ENCODE measurements around the gene METTL14.

METTL14 gene

DNA sequence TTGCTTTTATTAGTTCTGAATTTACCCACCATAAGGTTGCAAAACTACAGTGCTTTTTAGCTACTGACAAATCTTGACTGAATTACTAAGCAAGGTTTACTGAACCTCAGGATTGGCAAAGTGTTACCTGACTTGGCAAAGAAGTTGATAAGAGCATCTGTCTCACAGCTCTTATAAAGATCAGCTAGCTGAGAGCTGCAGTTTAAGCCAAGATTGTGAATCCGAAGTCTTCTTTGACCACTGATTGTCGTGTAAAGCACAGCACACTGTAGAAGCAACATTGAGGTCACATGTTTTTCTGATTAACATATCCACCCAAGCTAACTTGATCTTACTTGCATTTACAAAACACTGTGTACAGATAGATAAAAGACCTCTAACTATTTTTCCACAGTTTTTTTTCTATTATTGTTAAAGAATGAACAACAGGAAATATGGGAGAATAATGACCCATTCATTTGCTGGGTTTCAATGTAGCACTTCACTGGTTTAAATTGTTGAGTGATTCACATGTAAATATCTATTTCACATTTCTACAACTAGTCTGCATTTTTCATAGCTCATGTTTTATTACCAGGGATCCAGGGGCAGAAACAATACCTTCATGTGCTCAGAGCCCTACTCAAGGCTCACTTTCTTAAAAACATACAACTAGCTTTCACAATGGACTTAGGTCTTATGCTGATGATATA is 54.0 kb downstream of the METTL14 start:
- Histone ChIP-seq H3K18ac (ENCODE audit: low read length) (no peak overlapping the region), H2BK15ac (ENCODE audit: low read length) (no peak overlapping the region), H3K23ac (ENCODE audit: low read depth, low read length, poor library complexity) (no peak overlapping the region), H3K27me3 (ENCODE audit: control insufficient read depth in 3 of 3, insufficient read depth in 3 of 3, low read depth in 1 of 3, low read length in 3 of 3) (no peaks in the 10 kb centered on the region), H3K79me1 (ENCODE audit: low read depth, low read length) (no peaks in the 10 kb centered on the region), H2BK12ac (ENCODE audit: low read length) (no peak overlapping the region), H3K4me3 (ENCODE audit: low read length in 2 of 2) (no peak overlapping the region), H2BK120ac (ENCODE audit: low read depth, low read length) (no peak overlapping the region), H3K4ac (ENCODE audit: low read length) (no peak overlapping the region), H4K8ac (ENCODE audit: low read depth, low read length) (no peak overlapping the region), H2AK5ac (ENCODE audit: low read depth, low read length) (no peak overlapping the region), H3K9ac (ENCODE audit: low read depth, low read length, poor library complexity) (no peak overlapping the region), H3K36me3 (replicated peaks in 1 of 2; ENCODE audit: control insufficient read depth in 2 of 2, insufficient read depth in 2 of 2, low read length in 2 of 2) (peaks cover 9 to 35% of the 10 kb centered on the region in 2 donors), H4K91ac (ENCODE audit: low read depth, low read length, poor library complexity) (no peak overlapping the region), H3K27ac (replicated peaks; ENCODE audit: low read length) (no peak overlapping the region), H3K14ac (ENCODE audit: low read length) (no peak overlapping the region), H3K4me2 (ENCODE audit: insufficient read depth, low read length, poor library complexity, severe bottlenecking) (no peak overlapping the region), H2AFZ (ENCODE audit: low read length) (no peak overlapping the region), H3K4me1 (ENCODE audit: control insufficient read depth in 2 of 2, insufficient read depth in 1 of 2, low read depth in 1 of 2, low read length in 2 of 2) (peaks cover 0 to 8% of the 10 kb centered on the region in 2 donors), H3K9me3 (replicated peaks in 1 of 2; ENCODE audit: control insufficient read depth in 2 of 2, insufficient read depth in 1 of 2, low read depth in 1 of 2, low read length in 2 of 2) (no peaks in the 10 kb centered on the region), H2BK5ac (ENCODE audit: low read length) (no peak overlapping the region)
- DNase-seq (ENCODE audit: low spot score), result no peak
- no CpG with 5 or more reads among the region's 2 CpGs for WGBS, 2 donors (ENCODE audit: extremely low coverage in 2 of 2, insufficient read length in 2 of 2, insufficient replicate concordance in 1 of 2)

DNA sequence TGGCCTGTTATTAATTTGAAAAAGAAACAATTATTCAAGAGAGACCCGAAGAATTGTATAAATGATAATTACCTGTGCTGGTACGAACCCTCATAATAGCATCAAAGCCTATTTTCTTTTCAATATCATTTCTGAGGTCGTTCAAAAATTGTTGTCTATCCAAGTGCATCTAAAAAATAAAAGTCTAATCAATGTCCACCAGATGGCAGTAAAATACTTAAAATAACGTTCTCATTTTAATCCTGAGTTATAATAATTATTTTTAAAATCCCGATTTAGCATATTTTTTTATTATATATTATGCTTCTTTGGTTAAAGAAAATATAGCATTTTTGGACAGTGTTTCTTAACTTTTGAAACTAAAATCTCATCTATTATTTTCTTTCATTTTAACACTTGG is 55.7 kb downstream of the METTL14 start:
- Histone ChIP-seq H4K91ac (ENCODE audit: low read depth, low read length, poor library complexity) (no peak overlapping the region), H3K14ac (ENCODE audit: low read length) (no peak overlapping the region), H3K9ac (ENCODE audit: low read depth, low read length, poor library complexity) (no peak overlapping the region), H2BK12ac (ENCODE audit: low read length) (no peak overlapping the region), H2BK120ac (ENCODE audit: low read depth, low read length) (no peak overlapping the region), H3K27me3 (ENCODE audit: control insufficient read depth in 3 of 3, insufficient read depth in 3 of 3, low read depth in 1 of 3, low read length in 3 of 3) (no peaks in the 10 kb centered on the region), H3K36me3 (replicated peaks in 1 of 2; ENCODE audit: control insufficient read depth in 2 of 2, insufficient read depth in 2 of 2, low read length in 2 of 2) (peaks cover 12 to 35% of the 10 kb centered on the region in 2 donors), H3K79me1 (ENCODE audit: low read depth, low read length) (no peaks in the 10 kb centered on the region), H3K4me1 (ENCODE audit: control insufficient read depth in 2 of 2, insufficient read depth in 1 of 2, low read depth in 1 of 2, low read length in 2 of 2) (peaks cover 0 to 8% of the 10 kb centered on the region in 2 donors), H3K4me2 (ENCODE audit: insufficient read depth, low read length, poor library complexity, severe bottlenecking) (no peak overlapping the region), H2AK5ac (ENCODE audit: low read depth, low read length) (no peak overlapping the region), H3K4ac (ENCODE audit: low read length) (no peak overlapping the region), H3K23ac (ENCODE audit: low read depth, low read length, poor library complexity) (no peak overlapping the region), H4K8ac (ENCODE audit: low read depth, low read length) (no peak overlapping the region), H2AFZ (ENCODE audit: low read length) (no peak overlapping the region), H2BK15ac (ENCODE audit: low read length) (no peak overlapping the region), H2BK5ac (ENCODE audit: low read length) (no peak overlapping the region), H3K27ac (replicated peaks; ENCODE audit: low read length) (no peak overlapping the region), H3K4me3 (ENCODE audit: low read length in 2 of 2) (no peak overlapping the region), H3K9me3 (replicated peaks in 1 of 2; ENCODE audit: control insufficient read depth in 2 of 2, insufficient read depth in 1 of 2, low read depth in 1 of 2, low read length in 2 of 2) (no peaks in the 10 kb centered on the region), H3K18ac (ENCODE audit: low read length) (no peak overlapping the region)
- no peak for DNase-seq (ENCODE audit: low spot score)
- no CpG with 5 or more reads among the region's 5 CpGs for WGBS, 2 donors (ENCODE audit: extremely low coverage in 2 of 2, insufficient read length in 2 of 2, insufficient replicate concordance in 1 of 2)

DNA sequence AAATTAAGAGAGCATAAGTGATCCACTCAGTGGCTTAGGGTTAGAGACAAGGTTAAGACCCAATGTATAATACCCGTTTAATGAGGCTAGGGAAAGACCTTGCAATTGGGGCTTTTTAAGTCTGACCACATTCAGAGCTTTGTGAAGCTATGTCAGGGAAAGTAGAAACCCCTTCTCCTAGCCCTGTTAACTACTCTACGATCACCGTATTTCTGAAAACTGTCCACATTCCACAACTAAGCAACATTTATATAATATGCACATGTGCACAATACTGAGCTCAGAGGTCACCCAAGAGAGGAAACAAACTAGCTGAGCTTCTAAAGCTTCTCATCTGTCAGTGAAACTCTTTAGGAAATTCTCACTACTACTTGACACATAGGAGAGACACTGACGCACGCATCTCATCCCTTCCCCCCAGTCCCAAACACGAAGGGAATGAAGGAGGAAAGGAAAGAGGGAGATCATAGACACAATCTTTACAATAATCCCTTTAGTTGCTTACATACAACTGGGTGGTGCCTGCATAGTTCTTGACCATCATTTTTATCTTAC is 56.2 kb downstream of the METTL14 start:
- Histone ChIP-seq H3K27ac (replicated peaks; ENCODE audit: low read length) (no peak overlapping the region), H3K36me3 (replicated peaks in 1 of 2; ENCODE audit: control insufficient read depth in 2 of 2, insufficient read depth in 2 of 2, low read length in 2 of 2) (peaks cover 12 to 35% of the 10 kb centered on the region in 2 donors), H3K79me1 (ENCODE audit: low read depth, low read length) (no peaks in the 10 kb centered on the region), H4K8ac (ENCODE audit: low read depth, low read length) (no peak overlapping the region), H2AK5ac (ENCODE audit: low read depth, low read length) (no peak overlapping the region), H2BK12ac (ENCODE audit: low read length) (no peak overlapping the region), H3K9ac (ENCODE audit: low read depth, low read length, poor library complexity) (no peak overlapping the region), H3K18ac (ENCODE audit: low read length) (no peak overlapping the region), H2BK15ac (ENCODE audit: low read length) (no peak overlapping the region), H3K27me3 (ENCODE audit: control insufficient read depth in 3 of 3, insufficient read depth in 3 of 3, low read depth in 1 of 3, low read length in 3 of 3) (no peaks in the 10 kb centered on the region), H3K4me1 (ENCODE audit: control insufficient read depth in 2 of 2, insufficient read depth in 1 of 2, low read depth in 1 of 2, low read length in 2 of 2) (peaks cover 0 to 8% of the 10 kb centered on the region in 2 donors), H2BK120ac (ENCODE audit: low read depth, low read length) (no peak overlapping the region), H2BK5ac (ENCODE audit: low read length) (no peak overlapping the region), H3K9me3 (replicated peaks in 1 of 2; ENCODE audit: control insufficient read depth in 2 of 2, insufficient read depth in 1 of 2, low read depth in 1 of 2, low read length in 2 of 2) (no peaks in the 10 kb centered on the region), H3K14ac (ENCODE audit: low read length) (no peak overlapping the region), H3K4ac (ENCODE audit: low read length) (no peak overlapping the region), H3K4me3 (ENCODE audit: low read length in 2 of 2) (no peak overlapping the region), H3K23ac (ENCODE audit: low read depth, low read length, poor library complexity) (no peak overlapping the region), H2AFZ (ENCODE audit: low read length) (peak overlapping the region; percentile 47), H3K4me2 (ENCODE audit: insufficient read depth, low read length, poor library complexity, severe bottlenecking) (no peak overlapping the region), H4K91ac (ENCODE audit: low read depth, low read length, poor library complexity) (no peak overlapping the region)
- WGBS, 2 donors (ENCODE audit: extremely low coverage in 2 of 2, insufficient read length in 2 of 2, insufficient replicate concordance in 1 of 2), result no CpG with 5 or more reads among the region's 6 CpGs
- DNase-seq (ENCODE audit: low spot score), result no peak

DNA sequence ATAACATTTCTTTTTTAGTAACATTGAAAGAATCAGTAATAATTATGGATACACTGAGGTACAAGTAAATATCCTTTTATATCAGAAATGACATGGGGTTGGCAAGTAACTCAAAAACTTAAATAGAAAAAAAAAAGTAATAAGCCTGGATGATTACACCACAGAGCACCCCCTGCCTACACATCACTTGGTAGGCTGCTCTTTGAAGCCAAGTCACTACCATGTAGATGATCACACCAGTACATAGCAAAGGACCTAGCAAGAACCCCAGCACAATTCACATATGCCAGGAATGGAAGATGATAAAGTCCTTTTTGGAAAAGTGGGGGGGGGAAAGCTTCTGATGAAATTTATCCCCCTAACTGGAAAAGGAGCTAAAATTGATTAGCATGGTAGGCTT is 56.9 kb downstream of the METTL14 start:
- no peak overlapping the region for H2AK5ac ChIP-seq (ENCODE audit: low read depth, low read length)
- H3K4me2 ChIP-seq (ENCODE audit: insufficient read depth, low read length, poor library complexity, severe bottlenecking), result no peak overlapping the region
- H3K36me3 ChIP-seq (replicated peaks in 1 of 2; ENCODE audit: control insufficient read depth in 2 of 2, insufficient read depth in 2 of 2, low read length in 2 of 2), result peaks cover 12 to 32% of the 10 kb centered on the region in 2 donors
- H2BK15ac ChIP-seq (ENCODE audit: low read length), result no peak overlapping the region
- DNase-seq (ENCODE audit: low spot score), result no peak
- peaks cover 0 to 11% of the 10 kb centered on the region in 2 donors for H3K4me1 ChIP-seq (ENCODE audit: control insufficient read depth in 2 of 2, insufficient read depth in 1 of 2, low read depth in 1 of 2, low read length in 2 of 2)
- H2BK120ac ChIP-seq (ENCODE audit: low read depth, low read length), result no peak overlapping the region
- H3K14ac ChIP-seq (ENCODE audit: low read length), result no peak overlapping the region
- H3K4me3 ChIP-seq (ENCODE audit: low read length in 2 of 2), result no peak overlapping the region
- no peak overlapping the region for H2BK5ac ChIP-seq (ENCODE audit: low read length)
- H3K18ac ChIP-seq (ENCODE audit: low read length), result no peak overlapping the region
- no peak overlapping the region for H3K4ac ChIP-seq (ENCODE audit: low read length)
- no peak overlapping the region for H3K27ac ChIP-seq (replicated peaks; ENCODE audit: low read length)
- H3K9ac ChIP-seq (ENCODE audit: low read depth, low read length, poor library complexity), result no peak overlapping the region
- H3K9me3 ChIP-seq (replicated peaks in 1 of 2; ENCODE audit: control insufficient read depth in 2 of 2, insufficient read depth in 1 of 2, low read depth in 1 of 2, low read length in 2 of 2), result no peaks in the 10 kb centered on the region
- no peak overlapping the region for H4K91ac ChIP-seq (ENCODE audit: low read depth, low read length, poor library complexity)
- no peaks in the 10 kb centered on the region for H3K79me1 ChIP-seq (ENCODE audit: low read depth, low read length)
- H4K8ac ChIP-seq (ENCODE audit: low read depth, low read length), result no peak overlapping the region
- H2BK12ac ChIP-seq (ENCODE audit: low read length), result no peak overlapping the region
- no peak overlapping the region for H2AFZ ChIP-seq (ENCODE audit: low read length)
- H3K27me3 ChIP-seq (ENCODE audit: control insufficient read depth in 3 of 3, insufficient read depth in 3 of 3, low read depth in 1 of 3, low read length in 3 of 3), result no peaks in the 10 kb centered on the region
- no peak overlapping the region for H3K23ac ChIP-seq (ENCODE audit: low read depth, low read length, poor library complexity)

Measured in neuronal stem cell (in vitro differentiated cells).